NCI-H774 (cell line): ENCODE measurements around the gene CEBPG.

Experiments used
- DNase-seq: peaks from one replicate; lab custom pipeline; 2025; lab: John Stamatoyannopoulos, UW

The CEBPG gene

DNA sequence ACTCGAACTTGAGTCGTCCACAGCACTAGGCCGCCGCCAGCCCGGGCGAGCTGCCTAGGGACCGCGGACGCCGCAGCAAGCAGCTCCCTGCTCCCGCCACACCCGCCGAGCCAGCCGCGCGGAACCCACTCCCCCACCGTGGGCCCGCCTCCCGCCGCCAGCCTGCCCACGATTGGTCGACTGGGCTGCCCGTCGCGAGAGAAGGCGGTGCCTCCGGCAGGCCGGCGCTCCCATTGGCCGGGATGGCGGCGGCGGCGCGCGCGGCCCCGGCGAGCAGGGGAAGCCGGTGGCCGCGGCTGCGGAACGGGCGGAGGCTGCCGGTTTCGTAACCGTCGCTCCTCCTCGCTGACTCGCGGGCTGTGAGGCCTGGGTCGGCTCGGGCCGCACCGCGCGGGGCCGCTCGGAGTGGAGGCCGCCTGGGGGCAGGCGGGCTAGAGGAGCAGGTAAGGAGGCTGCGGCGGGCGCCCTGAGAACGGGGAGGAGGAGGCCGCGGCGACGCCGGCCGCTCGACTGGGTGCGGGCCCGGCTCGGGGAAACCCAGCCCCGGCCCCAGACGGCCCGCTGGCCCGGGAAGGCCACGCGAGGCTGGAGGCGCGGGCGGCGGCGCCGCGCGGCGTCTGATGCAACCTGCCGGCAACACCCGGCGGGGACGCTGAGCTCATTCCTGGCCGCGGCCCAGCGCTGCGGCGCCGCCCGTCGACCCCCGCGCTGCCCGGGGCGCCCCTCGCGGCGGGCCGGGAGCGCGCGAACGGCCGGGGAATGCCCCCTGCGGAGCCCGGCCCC, at the start of gene CEBPG:
Gene CEBPG (plus strand): TSS at position 257 of the 783 bp plus-strand sequence. CDS start 5,531 bp downstream, outside the sequence.
- DNase-seq, result peak; percentile 88

DNA sequence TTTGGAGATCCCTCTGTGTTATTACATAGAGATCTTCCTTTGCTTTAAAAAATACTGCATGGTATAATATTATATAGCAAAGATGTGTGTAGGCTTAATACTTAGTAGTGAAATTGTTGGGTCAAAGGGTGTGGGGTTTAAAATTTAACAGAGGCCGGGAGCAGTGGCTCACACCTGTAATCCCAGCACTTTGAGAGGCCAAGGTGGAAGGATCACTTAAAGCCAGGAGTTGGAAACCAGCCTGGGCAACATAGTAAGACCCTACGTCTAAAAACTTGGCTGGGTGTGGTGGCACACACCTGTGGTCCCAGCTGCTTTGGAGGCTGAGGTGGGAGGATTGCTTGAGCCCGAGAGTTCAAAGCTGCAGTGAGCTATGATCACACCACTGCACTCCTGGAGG, 48.9 kb upstream of the CEBPG start:
- DNase-seq, result no peak

DNA sequence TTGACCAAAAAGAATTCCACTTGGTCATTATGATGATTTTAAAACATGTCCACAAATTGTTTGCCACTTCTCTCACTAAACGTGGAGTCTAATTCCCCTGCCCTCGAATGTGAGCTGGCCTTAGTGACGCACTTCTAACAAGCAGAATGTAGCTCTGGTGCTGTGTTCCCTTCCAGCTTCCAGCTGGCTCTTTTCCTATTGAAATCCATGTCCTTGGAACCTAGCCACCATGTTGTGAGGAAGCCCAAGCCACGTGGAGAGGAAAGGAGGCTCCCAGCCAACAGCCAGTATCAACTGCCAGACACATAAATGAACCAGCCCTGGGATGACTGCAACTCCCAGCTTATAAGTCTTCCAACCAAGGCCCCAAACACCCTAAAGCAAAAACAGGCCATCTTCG, 47.6 kb upstream of the CEBPG start:
- DNase-seq, result no peak

DNA sequence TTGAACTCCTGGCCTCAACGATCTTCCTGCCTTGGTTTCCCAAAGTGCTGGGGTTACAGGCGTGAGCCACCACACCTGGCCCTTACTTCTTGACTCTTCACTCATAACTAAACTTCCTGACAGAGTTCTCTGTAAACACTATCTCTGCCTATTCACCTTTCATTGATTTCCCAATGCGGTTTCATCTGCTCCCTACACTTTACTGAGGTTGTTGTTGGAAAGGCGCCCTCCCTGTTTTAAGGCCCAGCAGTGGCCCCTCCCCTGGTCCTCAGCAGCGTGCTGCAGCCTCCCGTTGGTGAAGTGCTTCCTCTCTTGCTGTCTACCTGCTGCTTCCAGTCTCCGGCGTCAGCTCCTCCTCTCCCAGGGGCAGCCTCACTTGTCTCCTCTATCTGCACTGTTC, 44.4 kb upstream of the CEBPG start:
- no peak for DNase-seq

DNA sequence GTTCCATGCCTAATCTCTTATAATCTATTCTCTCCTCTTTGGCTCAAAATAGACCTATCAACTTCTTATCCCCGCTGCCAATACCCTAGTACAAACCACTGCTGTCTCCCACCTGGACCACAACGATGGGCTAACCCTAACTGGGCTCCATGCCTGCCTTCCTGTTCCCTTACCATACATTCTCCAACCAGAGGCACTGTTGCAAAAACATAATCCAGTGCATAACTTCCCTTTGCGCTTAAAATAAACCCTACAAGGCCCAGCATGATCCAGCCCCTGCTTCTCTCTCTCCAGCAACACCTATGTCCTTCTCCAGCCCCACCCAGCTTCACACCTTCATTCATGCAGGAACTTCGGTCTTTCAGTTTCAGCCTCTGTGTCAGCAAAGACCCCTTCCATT, 43.8 kb upstream of the CEBPG start:
- DNase-seq, result no peak

DNA sequence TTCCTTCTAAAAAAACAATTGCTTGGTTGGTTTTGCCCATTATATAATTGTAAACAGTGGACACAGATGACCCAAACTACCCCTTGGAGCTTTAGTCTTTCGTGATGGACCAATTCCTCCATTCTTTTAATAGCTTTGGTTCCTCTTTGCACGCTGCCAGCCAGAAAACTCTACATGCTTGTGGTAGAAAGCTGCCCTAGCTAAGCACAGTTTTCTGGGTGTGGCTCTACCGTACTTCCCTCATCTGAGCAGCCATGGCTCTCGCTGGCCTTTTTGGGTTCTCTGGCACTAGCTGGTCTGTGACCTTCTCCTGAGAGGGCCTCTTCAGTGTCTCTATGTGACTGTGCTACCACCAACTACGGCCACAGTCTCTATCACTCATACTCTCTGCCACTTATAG, 41.3 kb upstream of the CEBPG start:
- DNase-seq, result no peak

DNA sequence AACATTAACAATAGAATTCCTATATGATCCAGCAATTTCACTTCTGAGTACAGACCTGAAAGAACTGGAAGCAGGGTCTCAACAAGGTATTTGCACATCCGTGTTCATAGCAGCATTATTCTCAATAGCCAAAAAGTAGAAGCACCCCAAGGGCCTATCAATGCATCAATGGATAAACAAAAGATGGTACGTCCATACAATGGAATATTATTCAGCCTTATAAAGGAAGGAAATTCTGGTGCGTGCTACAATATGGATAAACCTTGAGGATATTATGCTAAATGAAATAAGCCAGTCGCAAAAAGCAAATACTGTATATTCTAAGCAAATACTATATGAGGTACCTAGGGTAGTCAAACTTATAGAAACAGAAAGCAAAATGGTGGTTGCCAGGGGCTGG, 40.4 kb upstream of the CEBPG start:
- no peak for DNase-seq

DNA sequence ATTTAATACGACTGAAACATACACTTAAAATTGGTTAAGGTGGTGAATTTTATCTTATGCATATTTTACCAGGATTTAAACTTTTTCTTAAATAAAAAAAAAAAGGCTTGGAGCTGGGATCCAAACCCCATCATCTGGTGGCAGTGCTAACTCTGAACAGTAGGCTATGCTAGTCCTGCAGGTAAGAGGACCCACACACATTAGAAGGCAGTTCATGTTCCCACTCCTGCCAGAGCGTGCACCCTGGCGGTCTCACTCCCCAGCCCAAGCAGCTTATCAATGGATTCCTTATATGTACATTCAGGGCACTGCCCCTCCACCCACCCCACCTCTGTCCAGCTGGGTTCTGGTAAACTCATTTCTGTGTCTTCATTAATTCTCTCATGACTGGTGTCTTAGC, 39.9 kb upstream of the CEBPG start:
- DNase-seq, result no peak

DNA sequence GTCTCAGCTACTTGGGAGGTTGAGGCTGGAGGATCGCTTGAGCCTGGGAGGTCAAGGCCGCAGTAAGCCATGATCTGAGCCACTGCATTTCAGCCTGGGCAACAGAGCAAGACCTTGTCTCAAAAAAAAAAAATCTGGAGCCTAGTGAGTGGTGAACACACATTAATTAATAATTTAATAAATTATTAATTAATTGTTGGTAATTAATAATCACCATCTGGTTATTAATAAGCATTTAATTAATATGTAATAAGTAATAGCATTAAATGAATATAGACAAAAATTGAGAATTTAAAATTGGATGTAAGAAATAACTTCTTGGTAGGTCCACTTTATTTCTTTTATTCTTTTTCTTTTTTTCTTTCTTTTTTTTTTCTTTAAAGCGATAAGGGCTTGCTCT, 39.2 kb upstream of the CEBPG start:
- DNase-seq, result no peak

DNA sequence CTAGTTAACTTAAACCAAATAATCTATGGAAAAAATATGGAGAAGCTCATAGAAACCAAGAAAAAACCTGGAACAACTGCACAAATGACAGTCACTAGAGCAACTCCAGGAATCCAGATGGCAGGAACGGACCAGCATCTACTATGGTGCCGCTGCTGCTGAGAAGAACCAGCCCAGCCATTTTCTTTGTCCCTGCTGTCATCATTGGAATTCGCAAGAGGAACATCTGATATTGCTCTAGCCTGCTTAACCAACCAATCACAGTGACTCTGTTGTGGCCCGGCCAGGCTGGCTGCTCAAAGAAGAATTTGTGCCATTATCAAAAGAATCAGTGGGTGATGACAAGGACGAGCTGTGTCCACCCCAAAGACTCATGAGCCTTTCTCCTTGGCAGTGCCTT, 38.1 kb upstream of the CEBPG start:
- DNase-seq, result no peak

DNA sequence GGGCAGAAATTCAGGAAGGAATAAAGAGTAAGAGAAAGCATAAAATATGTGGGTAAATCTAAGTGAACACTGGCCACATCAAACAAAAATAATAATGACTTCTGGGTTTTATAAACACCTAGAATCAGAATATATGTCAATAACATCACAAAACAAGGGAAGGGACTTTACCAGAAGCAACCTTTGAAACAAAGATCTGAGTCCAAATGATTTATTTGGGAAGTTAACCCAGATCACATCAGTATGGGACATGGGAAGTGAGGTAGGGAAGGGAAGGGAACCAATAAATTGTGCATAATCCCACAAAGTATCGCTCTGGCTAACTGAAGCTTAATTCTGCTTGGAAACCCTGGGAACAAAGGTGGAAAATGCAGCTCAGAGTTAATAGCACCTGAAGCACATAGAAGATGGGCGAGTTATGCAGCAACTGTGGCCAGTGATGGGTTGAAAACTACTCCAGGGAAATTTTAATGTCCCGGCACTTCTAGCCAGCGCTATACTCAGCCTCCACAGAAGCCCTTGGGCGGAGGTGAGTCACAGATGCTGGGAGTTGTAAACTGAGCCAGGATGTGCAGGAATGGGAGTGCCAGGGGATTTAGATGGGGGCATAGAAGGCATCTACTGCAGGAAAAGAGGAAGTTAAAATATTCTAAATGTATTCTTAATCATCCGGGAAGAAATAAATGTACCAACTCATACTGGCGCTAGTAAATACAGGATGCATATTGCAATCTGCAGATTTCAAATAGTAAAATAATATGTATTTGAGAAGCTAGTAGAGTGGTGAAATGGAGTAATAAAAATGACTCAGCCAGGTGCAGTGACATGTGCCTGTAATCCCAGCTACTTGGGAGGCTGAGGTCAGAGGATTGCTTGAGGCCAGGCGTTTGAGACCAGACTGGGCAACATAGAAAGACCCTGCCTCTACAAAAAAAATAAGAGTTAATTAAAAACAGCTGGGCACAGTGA, 34.2 kb upstream of the CEBPG start:
- DNase-seq, result no peak

DNA sequence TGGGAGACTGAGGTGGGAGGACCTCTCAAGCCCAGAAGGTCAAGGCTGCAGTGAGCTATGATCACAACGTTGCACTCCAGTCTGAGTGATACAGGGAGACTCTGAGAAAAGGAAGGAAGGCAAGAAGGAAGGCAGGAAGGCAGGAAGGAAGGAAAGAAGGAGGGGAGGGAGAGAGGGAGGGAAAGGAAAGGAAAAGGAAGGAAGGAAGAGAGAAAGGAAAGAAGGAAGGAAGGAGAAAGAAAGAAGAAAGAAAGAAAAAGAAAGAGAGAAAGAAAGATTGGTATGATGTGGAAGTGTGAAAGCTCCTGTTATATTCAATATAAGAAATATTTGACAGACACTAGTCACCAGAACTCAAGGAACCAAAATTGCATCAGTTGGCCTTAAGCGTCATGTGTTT, 32.5 kb upstream of the CEBPG start:
- no peak for DNase-seq

DNA sequence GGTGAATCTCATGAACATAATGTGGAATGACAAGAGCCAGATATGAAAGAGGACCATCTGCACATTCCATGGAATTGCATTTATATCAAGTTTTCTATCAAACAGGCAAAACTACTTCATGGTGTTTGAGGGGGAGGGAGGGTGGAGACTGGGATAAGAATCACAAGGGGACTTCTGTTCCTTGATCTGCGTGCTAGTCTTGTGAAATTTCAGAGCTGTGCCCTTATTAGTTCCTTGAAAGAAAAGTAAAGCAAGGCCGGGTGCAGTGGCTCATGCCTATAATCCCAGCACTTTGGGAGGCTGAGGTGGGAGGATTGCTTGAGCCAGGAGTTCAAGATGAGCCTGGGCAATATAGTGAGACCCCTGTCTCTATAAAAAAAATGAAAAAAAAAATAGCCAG, 30.2 kb upstream of the CEBPG start:
- no peak for DNase-seq

DNA sequence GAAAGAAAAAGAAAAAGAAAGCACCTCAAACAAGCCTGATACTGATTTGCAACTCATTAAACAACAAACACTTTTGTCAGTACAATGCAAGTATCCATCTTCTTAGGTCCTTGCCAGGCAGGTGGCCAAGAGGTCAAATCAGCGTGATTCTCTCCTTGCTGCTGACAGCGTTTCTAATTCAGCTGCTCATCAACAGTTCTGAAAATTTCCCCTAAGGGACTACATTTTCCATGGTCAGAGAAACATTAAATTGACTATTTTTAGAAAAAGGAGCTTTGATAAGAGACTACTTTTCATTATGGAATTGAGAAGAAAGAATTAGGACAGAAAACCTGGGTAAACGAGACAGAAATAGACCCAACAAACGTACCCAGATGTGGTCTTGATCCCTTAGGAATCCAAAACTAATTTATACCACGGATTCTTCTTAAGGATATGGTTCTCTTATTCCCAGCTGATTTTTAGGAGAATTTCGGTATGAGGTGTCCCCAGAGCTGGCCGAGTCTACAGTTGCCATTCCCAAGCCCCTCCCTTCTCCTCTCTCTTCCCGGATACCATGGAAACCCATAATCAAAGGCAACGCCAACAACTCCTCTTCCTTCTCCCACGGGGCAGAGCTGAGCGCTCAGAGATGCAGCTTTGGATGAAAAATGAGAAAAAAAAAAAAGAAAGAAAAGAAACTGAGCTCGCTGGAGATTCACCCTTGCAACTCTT, 29.5 kb upstream of the CEBPG start:
- no peak for DNase-seq

DNA sequence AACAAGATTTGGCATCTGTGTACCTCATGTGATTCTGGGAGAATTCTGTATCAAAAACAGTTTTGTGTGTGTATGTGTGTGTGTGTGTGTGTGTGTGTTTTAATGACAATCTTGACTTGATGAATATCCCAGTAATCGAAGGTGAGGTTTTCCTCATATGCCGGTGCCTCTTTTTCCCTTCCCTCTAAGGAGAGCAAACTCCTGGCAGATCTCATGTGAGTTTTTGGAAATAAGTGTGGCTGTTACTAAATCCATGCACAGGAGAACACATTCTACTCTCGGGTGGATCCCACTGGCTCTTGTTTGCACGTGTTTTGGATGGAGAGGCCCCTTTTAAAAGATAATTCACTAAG, 29.0 kb upstream of the CEBPG start:
- no peak for DNase-seq

DNA sequence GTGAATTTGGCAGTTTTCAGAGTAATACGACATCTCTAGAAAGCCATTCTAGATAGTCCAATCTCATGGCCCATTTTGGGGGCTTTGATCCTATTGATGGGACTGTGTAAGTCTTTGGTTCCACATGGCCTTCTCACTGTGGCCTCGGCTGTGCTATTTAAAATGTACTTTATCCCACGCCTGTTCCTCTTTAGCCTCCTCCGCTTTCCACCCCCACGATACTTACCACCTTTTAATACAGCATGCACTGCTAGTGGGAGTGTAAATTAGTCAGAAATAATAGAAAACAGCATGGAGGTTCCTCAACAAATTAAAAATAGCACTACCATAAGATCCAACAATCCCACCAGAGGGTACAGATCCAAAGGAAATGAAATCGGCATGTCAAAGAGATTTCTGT, 28.3 kb upstream of the CEBPG start:
- DNase-seq, result no peak

DNA sequence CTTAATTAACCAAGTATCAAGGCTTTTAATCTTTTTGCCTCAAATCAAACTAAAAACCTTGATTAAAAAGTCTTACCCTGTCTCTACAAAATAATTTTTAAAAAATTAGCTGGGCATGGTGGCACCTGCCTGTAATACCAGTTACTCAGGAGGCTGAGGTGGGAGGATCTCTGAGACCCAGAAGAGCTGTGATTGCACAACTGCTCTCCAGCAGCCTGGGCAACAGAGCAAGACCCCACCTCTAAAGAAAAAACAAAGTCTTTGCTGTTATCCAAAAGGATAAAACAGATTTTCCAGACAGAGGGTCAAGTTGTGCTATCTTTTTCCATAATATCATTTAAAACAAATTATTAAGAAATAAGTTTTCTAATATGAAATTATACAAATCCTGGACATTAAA, 26.8 kb upstream of the CEBPG start:
- no peak for DNase-seq

DNA sequence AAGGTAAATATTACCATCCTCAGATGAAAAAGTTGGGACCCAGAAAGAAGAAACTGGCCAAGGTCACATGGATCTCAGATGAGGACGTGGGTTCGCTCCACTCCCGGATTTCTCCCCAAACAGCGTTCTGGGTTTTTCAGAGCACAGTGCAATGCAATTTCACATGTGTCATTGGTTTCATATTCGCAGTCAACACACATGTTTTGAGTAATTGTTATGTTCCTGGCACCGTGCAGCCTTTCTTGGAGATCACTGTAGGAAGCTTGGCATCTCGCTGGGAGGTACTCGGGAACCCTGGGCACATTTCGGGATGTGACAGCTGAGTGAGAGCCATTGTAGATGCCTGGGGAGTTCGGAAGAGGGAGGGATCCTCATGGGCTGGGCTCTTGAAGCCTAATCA, 26.2 kb upstream of the CEBPG start:
- DNase-seq, result no peak

DNA sequence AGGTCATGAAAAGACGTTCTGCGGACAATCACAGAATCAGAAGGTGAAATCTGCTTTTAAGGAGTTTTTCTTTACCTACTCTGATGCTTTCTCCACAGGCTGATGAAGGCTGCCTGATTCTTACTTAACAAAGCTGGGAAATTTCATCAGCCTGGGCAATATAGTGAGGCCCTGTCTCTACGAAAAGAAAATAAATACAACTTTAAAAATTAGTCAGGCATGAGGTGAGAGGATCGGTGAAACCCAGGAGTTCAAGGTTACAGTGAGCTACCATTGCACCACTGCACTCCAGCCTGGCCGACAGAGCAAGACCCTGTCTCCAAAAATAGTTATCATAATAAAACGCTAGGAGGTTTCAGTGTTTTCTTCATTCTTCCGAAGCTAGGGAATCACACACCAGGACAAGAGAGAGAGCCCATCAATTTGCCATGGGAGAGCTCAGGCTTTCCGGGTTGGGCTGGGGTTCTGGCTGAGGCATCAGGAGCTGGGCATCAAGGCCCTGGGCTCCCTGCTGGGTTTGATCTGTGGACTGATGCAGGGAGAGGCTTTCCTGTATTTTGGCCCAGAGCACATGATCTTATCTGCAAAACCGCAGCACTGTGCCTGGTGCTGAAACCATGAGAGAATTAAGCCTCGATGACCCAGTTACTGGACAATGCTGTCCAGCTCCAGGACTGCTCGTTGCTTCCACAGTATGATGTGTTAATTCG, 25.1 kb upstream of the CEBPG start:
- DNase-seq, result no peak

DNA sequence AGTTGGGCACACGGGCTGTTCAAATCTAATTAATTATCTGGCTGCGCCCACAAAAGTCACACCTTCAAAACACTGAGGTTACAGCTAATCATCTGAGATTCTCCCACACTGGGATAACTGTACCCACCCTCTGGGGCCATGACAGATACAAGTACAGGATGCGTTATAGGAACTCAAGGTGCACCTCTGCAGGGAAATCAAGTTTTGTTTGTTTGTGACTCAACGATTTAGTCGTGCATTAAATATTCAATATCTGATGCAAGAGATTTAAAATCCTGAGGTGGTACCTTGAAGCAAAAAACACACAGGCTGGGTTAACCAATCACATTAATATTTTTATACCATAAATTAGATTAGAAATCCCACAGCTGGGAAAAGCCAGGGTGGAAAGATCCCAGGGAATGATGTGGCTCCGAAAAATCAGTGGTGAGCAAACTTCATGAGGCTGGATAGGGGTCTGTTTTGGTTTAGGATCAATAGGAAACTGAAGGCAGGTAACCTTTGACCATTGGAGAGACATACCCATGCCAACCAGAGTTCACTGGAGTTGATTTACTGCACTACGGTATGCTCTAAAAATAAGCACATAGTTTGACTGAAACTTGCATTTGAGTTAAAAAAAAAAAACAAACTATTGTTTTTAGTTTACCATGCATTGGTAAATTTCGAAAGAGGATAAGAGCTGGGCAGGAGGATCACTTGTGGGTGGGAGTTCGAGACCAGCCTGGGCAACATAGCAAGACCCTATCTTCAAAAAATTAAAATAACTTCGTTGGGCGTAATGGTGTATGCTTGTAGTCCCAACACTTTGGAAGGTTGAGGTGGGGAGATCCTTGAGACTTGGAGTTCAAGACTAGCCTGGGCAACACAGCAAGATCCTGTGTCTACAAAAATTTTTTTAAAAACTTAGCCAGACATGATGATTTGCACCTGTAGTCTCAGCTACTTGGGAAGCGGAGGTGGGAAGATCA, 23.9 kb upstream of the CEBPG start:
- DNase-seq, result no peak
